Liver (tissue), 9 donors: Measurements from ENCODE around the gene PISD. TPM values are rescaled to one million over a fixed set of nuclear protein-coding genes. Genes with fewer than 3 reads are reported as not detected.

Experiments
- DNase-seq: peaks from one replicate; pipeline ENCODE4 v3.0.0-alpha.2; 2017; ENCODE audit warnings: low spot score
- H3K27ac ChIP-seq, 2 donors: one replicate each; pipeline ENCODE4 v1.7.0; 2013; ENCODE audit warnings: inconsistent platforms in 2 of 2, low read length in 2 of 2, control low read depth in 1 of 2, low read depth in 1 of 2, mild to moderate bottlenecking in 1 of 2
- H3K27me3 ChIP-seq, 4 donors: one replicate each; pipeline versions ENCODE4 v1.6.1 to v1.7.0; 2013; ENCODE audit warnings: low read length in 3 of 4, inconsistent platforms in 1 of 4, mild to moderate bottlenecking in 1 of 4, moderate library complexity in 1 of 4; ENCODE audit not compliant: control insufficient read depth in 4 of 4, insufficient read depth in 4 of 4
- H3K36me3 ChIP-seq, 4 donors: one replicate each; pipeline versions ENCODE4 v1.6.1 to v1.7.0; 2013; ENCODE audit warnings: low read length in 3 of 4, mild to moderate bottlenecking in 3 of 4, low read depth in 1 of 4, moderate library complexity in 1 of 4; ENCODE audit not compliant: control insufficient read depth in 4 of 4, insufficient read depth in 3 of 4
- H3K4me1 ChIP-seq, 4 donors: one replicate each; pipeline versions ENCODE4 v1.6.1 to v1.7.0; 2013; ENCODE audit warnings: low read length in 3 of 4, mild to moderate bottlenecking in 3 of 4, moderate library complexity in 1 of 4; ENCODE audit not compliant: control insufficient read depth in 4 of 4, insufficient read depth in 4 of 4
- H3K4me3 ChIP-seq, 3 donors: one replicate each; pipeline versions ENCODE4 v1.6.1 to v1.7.0; 2013; ENCODE audit warnings: low read length in 3 of 3, control low read depth in 1 of 3, low read depth in 1 of 3, mild to moderate bottlenecking in 1 of 3
- H3K9ac ChIP-seq, 2 donors: one replicate each; pipeline ENCODE4 v1.7.0; 2013; ENCODE audit warnings: low read length in 2 of 2, mild to moderate bottlenecking in 2 of 2, moderate library complexity in 2 of 2, control low read depth in 1 of 2, low read depth in 1 of 2
- H3K9me3 ChIP-seq, 4 donors: one replicate each; pipeline versions ENCODE4 v1.6.1 to v1.7.0; 2013; ENCODE audit warnings: low read length in 3 of 4; ENCODE audit not compliant: control insufficient read depth in 4 of 4
- EGR1 ChIP-seq, 2 donors: IDR thresholded peaks; 2 replicates each; pipeline ENCODE4 v1.6.1; 2016 to 2018; ENCODE audit warnings: antibody characterized with exemption in 2 of 2, low read depth in 2 of 2
- FOXA1 ChIP-seq: IDR thresholded peaks from 2 replicates; pipeline ENCODE4 v1.6.1; 2016; ENCODE audit warnings: antibody characterized with exemption
- FOXA2 ChIP-seq: IDR thresholded peaks from 2 replicates; pipeline ENCODE4 v1.6.1; 2016; ENCODE audit warnings: antibody characterized with exemption
- GABPA ChIP-seq, 2 donors: IDR thresholded peaks in 1 of 2; conservative IDR thresholded peaks in 1 of 2; 2 replicates each; pipeline ENCODE4 v1.6.1; 2016; ENCODE audit warnings: antibody characterized with exemption in 2 of 2, mild to moderate bottlenecking in 1 of 2, moderate library complexity in 1 of 2
- HNF4A ChIP-seq, 2 donors: conservative IDR thresholded peaks; 2 replicates each; pipeline ENCODE4 v1.6.1; 2016; ENCODE audit warnings: antibody characterized with exemption in 2 of 2, mild to moderate bottlenecking in 2 of 2
- HNF4G ChIP-seq: IDR thresholded peaks from 2 replicates; pipeline ENCODE4 v1.6.1; 2016; ENCODE audit warnings: antibody characterized with exemption
- JUND ChIP-seq, 2 donors: IDR thresholded peaks; 2 replicates each; pipeline ENCODE4 v1.6.1; 2016; ENCODE audit warnings: antibody characterized with exemption in 2 of 2
- MAX ChIP-seq: IDR thresholded peaks from 2 replicates; pipeline ENCODE4 v1.6.1; 2016; ENCODE audit warnings: antibody characterized with exemption
- NR2F2 ChIP-seq: IDR thresholded peaks from 2 replicates; pipeline ENCODE4 v1.6.1; 2016; ENCODE audit warnings: antibody characterized with exemption
- RAD21 ChIP-seq, 2 donors: IDR thresholded peaks; 2 replicates each; pipeline ENCODE4 v1.6.1; 2016; ENCODE audit warnings: antibody characterized with exemption in 2 of 2, mild to moderate bottlenecking in 2 of 2
- RXRA ChIP-seq, 2 donors: IDR thresholded peaks; 2 replicates each; pipeline ENCODE4 v1.6.1; 2017 to 2018; ENCODE audit warnings: antibody characterized with exemption in 2 of 2, mild to moderate bottlenecking in 1 of 2
- SP1 ChIP-seq: IDR thresholded peaks from 2 replicates; pipeline ENCODE4 v1.6.1; 2018; ENCODE audit warnings: antibody characterized with exemption, mild to moderate bottlenecking
- TAF1 ChIP-seq: conservative IDR thresholded peaks from 2 replicates; pipeline ENCODE4 v1.6.1; 2016; ENCODE audit warnings: antibody characterized with exemption, mild to moderate bottlenecking
- YY1 ChIP-seq: IDR thresholded peaks from 2 replicates; pipeline ENCODE4 v1.6.1; 2016; ENCODE audit warnings: antibody characterized with exemption, mild to moderate bottlenecking
- ZBTB33 ChIP-seq: IDR thresholded peaks from 2 replicates; pipeline ENCODE4 v1.6.1; 2016; ENCODE audit warnings: antibody characterized with exemption
- WGBS: extraction: QIAGEN DNeasy Blood & Tissue Kit; methylation state at CpG from one replicate; pipeline ENCODE4 v1.1.7; 2013; 5-methylcytosine and 5-hydroxymethylcytosine counted together
- polyA plus RNA-seq, 2 donors: library from polyadenylated mRNA; stranded (reverse) in 1 of 2; unstranded in 1 of 2; fragments of 200-250 nt in 1 of 2; fragments of >200 nt in 1 of 2; fragmentation: Nextera tagmentation in 1 of 2; extraction: Ambion mirVana in 1 of 2; gene quantifications; one replicate each; pipeline versions ENCODE4 v1.2.1 to v1.2.3, GENCODE V29; 2013 to 2015
- total RNA-seq, 2 donors: library from RNA; depleted of rRNA; stranded (reverse); fragments of >200 nt; gene quantifications; one replicate each; pipeline ENCODE4 v1.2.3, GENCODE V29; 2014
- TF ChIP-seq, protein P1 (sequence below): IDR thresholded peaks from 2 replicates; pipeline ENCODE4 v1.6.1; 2016; ENCODE audit warnings: antibody characterized with exemption, mild to moderate bottlenecking
- TF ChIP-seq, protein P2 (sequence below): fragments of 150-350 bp; IDR thresholded peaks from 2 replicates; pipeline ENCODE4 v1.5.1; 2017; ENCODE audit warnings: improper control_type of control experiment, low read depth, low read length; ENCODE audit not compliant: missing input control
- TF ChIP-seq, protein P3 (sequence below): IDR thresholded peaks from 2 replicates; pipeline ENCODE4 v1.6.1; 2016; ENCODE audit warnings: antibody characterized with exemption
- donor health status: healthy.
- donor health status: healthy.
- donor health status: healthy.
- donor health status: healthy.
- donor health status: healthy.

The PISD gene
- total and polyA plus RNA-seq, 4 donors, result 14.7 to 28.3 (median 20.4) TPM

DNA sequence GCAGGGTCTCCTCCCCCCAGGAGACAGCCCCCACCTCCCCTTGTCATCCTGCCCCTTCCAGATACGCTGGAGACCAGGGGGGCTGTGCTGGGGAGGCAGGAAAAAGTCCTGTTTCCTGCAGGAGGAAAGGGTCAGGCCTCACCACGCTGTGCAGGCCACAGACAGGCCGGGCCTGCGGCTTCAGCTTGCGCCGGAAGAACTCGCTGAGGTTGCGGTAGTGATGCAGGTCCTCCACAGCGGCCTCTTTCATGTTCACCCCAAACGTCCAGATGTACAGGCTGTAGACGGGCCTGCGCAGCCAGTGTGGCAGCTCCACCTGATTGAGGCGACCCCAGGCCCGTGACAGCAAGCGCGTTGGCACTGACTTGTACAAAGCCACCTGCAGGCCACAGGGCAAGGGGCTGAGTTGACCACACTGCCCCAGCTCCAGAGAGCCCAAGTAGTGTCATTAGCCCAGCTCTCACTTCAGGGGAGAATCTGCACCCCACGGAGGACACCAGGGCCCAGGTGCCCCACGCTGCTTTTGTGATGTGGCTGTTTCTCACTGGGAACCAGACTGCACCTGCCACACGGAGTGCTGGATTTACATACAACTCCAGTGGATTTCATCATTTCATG is 40.4 kb downstream of the PISD start:
- Histone ChIP-seq H3K9ac (no peak overlapping the region), H3K27ac (no peak overlapping the region), H3K36me3 (peaks cover 3 to 45% (median 15%) of the 10 kb centered on the region in 4 donors), H3K4me1 (peaks cover 0 to 10% (median under 1%) of the 10 kb centered on the region in 4 donors), H3K27me3 (no peaks in the 10 kb centered on the region), H3K4me3 (no peak overlapping the region), H3K9me3 (no peaks in the 10 kb centered on the region)
- peak; percentile 33 for DNase-seq
- TF ChIP-seq JUND (IDR thresholded peaks at IDR 0.05) (no peak), GABPA (IDR thresholded peaks at IDR 0.05 in 1 of 2, conservative IDR thresholded peaks at IDR 0.05 in 1 of 2) (no peak), MAX (no peak), HNF4A (conservative IDR thresholded peaks at IDR 0.05) (no peak), ZBTB33 (no peak), RAD21 (IDR thresholded peaks at IDR 0.05) (no peak), NR2F2 (no peak), TAF1 (no peak), HNF4G (no peak), SP1 (no peak), FOXA1 (no peak), FOXA2 (no peak), RXRA (IDR thresholded peaks at IDR 0.05) (no peak), YY1 (no peak), EGR1 (IDR thresholded peaks at IDR 0.05; ENCODE audit: low read depth in 2 of 2) (no peak)
- TF ChIP-seq, protein P1, sequence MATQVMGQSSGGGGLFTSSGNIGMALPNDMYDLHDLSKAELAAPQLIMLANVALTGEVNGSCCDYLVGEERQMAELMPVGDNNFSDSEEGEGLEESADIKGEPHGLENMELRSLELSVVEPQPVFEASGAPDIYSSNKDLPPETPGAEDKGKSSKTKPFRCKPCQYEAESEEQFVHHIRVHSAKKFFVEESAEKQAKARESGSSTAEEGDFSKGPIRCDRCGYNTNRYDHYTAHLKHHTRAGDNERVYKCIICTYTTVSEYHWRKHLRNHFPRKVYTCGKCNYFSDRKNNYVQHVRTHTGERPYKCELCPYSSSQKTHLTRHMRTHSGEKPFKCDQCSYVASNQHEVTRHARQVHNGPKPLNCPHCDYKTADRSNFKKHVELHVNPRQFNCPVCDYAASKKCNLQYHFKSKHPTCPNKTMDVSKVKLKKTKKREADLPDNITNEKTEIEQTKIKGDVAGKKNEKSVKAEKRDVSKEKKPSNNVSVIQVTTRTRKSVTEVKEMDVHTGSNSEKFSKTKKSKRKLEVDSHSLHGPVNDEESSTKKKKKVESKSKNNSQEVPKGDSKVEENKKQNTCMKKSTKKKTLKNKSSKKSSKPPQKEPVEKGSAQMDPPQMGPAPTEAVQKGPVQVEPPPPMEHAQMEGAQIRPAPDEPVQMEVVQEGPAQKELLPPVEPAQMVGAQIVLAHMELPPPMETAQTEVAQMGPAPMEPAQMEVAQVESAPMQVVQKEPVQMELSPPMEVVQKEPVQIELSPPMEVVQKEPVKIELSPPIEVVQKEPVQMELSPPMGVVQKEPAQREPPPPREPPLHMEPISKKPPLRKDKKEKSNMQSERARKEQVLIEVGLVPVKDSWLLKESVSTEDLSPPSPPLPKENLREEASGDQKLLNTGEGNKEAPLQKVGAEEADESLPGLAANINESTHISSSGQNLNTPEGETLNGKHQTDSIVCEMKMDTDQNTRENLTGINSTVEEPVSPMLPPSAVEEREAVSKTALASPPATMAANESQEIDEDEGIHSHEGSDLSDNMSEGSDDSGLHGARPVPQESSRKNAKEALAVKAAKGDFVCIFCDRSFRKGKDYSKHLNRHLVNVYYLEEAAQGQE, result no peak
- TF ChIP-seq, protein P2, sequence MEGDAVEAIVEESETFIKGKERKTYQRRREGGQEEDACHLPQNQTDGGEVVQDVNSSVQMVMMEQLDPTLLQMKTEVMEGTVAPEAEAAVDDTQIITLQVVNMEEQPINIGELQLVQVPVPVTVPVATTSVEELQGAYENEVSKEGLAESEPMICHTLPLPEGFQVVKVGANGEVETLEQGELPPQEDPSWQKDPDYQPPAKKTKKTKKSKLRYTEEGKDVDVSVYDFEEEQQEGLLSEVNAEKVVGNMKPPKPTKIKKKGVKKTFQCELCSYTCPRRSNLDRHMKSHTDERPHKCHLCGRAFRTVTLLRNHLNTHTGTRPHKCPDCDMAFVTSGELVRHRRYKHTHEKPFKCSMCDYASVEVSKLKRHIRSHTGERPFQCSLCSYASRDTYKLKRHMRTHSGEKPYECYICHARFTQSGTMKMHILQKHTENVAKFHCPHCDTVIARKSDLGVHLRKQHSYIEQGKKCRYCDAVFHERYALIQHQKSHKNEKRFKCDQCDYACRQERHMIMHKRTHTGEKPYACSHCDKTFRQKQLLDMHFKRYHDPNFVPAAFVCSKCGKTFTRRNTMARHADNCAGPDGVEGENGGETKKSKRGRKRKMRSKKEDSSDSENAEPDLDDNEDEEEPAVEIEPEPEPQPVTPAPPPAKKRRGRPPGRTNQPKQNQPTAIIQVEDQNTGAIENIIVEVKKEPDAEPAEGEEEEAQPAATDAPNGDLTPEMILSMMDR, result no peak
- TF ChIP-seq, protein P3, sequence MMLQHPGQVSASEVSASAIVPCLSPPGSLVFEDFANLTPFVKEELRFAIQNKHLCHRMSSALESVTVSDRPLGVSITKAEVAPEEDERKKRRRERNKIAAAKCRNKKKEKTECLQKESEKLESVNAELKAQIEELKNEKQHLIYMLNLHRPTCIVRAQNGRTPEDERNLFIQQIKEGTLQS, result no peak
- WGBS, result 86% methylated on average over 19 of the region's 19 CpGs
